PC-3 (cell line): ENCODE measurements around the gene PF4V1.

Experiments
- CTCF ChIP-seq: fragments of 300-600 bp; sonication (generic); conservative IDR thresholded peaks from 2 replicates; pipeline ENCODE4 v1.5.1; 2017; ENCODE audit warnings: antibody characterized with exemption, low read depth, mild to moderate bottlenecking, low read length
- EZH2phosphoT487 ChIP-seq: fragments of 300-600 bp; sonication (generic); IDR thresholded peaks from 2 replicates; pipeline ENCODE4 v1.6.1; 2018; ENCODE audit warnings: mild to moderate bottlenecking, antibody characterized with exemption, low read length, borderline replicate concordance

GRCh38 chr4:73870768-73871167, 17.7 kb downstream of the PF4V1 start:
- TF ChIP-seq CTCF (no peak), EZH2phosphoT487 (no peak)
